Measurements from ENCODE around the gene CHRNA3. TPM values are rescaled to one million over a fixed set of nuclear protein-coding genes. Genes with fewer than 3 reads are reported as not detected.
"Not testable (repeated sequence)": the region's sequence is repeated elsewhere in the genome, so short reads cannot be mapped to it uniquely, and the experiment has no call there.

The CHRNA3 gene
- total RNA-seq, 4 donors from 2014 or later: 1.3 TPM; not detected in 2

DNA sequence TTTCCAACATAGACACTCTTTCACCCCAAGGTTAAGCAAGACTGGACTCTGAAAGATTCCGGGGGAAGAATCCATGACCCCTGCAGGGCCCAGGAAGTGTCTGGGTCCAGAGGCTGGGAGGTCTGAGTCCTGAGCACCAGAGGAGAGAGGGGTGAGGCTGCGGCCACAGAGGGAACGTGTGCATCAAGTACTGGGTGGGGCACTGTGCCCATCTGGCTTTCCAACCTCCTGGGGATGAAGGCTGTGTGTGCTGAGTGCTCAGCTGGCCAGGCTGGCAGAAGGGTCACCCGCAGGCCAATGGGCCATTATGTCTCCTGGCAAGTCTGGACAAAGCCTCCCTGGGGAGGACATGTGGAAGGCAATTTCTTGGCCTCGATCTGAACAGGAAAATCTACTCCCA is 3.3 kb downstream of the CHRNA3 start:
- Histone ChIP-seq H3K4me3 (no peak overlapping the region), H3K9me3 (no peaks in the 10 kb centered on the region), H3K4me1 (peaks cover 0 to 4% of the 10 kb centered on the region in 2 donors), H3K27ac (no peak overlapping the region), H3K27me3 (peaks cover 5 to 15% of the 10 kb centered on the region in 2 donors), H3K36me3 (no peaks in the 10 kb centered on the region)
- no peak for DNase-seq
- no peak for TF ChIP-seq POLR2A (IDR thresholded peaks at IDR 0.05)
- TF ChIP-seq, protein P1, sequence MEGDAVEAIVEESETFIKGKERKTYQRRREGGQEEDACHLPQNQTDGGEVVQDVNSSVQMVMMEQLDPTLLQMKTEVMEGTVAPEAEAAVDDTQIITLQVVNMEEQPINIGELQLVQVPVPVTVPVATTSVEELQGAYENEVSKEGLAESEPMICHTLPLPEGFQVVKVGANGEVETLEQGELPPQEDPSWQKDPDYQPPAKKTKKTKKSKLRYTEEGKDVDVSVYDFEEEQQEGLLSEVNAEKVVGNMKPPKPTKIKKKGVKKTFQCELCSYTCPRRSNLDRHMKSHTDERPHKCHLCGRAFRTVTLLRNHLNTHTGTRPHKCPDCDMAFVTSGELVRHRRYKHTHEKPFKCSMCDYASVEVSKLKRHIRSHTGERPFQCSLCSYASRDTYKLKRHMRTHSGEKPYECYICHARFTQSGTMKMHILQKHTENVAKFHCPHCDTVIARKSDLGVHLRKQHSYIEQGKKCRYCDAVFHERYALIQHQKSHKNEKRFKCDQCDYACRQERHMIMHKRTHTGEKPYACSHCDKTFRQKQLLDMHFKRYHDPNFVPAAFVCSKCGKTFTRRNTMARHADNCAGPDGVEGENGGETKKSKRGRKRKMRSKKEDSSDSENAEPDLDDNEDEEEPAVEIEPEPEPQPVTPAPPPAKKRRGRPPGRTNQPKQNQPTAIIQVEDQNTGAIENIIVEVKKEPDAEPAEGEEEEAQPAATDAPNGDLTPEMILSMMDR (IDR thresholded peaks at IDR 0.05): no peak
- intact Hi-C loops (cut with DNase I; ENCODE audit: low total_unique reads): loop anchor here (5.0 kb wide), 1 partner anchor 90 kb away; no protein-coding TSS in a partner anchor

DNA sequence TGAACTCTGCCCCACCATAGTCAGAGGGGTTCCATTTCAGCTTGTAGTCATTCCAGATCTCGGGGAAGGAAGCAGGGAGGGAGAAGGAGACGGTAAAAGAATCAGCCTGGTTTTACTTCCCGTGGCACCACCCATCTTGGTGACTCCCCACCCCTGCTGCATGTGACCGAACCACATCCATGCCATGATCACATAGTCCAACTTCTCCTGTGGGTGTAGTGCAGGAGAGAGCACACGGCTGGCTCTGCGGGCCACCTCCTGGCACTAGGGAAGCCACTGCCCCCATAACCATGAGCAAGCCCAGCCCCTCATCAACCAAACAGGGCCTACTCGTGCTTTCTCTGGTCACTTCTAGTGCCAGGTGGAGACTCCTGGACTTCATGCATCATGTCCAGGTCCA is 3.7 kb downstream of the CHRNA3 start:
- Histone ChIP-seq H3K9me3 (no peaks in the 10 kb centered on the region), H3K27ac (no peak overlapping the region), H3K4me3 (no peak overlapping the region), H3K4me1 (peaks cover 0 to 4% of the 10 kb centered on the region in 2 donors), H3K27me3 (peaks cover 5 to 15% of the 10 kb centered on the region in 2 donors), H3K36me3 (no peaks in the 10 kb centered on the region)
- TF ChIP-seq, protein P1 (IDR thresholded peaks at IDR 0.05): no peak
- no peak for TF ChIP-seq POLR2A (IDR thresholded peaks at IDR 0.05)
- intact Hi-C loops (cut with DNase I; ENCODE audit: low total_unique reads): loop anchor here (5.0 kb wide), 1 partner anchor 90 kb away; no protein-coding TSS in a partner anchor
- DNase-seq: no peak

DNA sequence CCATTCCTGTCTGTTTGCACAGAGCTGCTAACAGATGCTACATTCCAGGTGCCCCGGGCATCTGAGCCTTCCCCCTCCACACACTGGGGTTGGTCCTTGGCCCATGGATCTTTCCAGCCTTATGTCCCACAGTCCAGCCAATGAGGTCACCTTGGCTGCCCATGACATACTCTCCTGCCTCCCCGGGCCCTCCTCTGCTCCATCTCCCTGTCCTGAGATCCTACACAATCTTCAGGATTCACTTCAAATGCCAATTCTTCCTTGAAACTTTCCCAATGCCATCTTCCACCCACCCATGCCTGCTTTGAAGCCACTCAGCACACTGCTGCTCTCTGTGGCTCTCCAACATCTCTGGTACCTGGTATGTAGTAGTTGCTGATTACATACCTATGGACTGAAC is 4.3 kb downstream of the CHRNA3 start:
- TF ChIP-seq POLR2A (IDR thresholded peaks at IDR 0.05): no peak
- TF ChIP-seq, protein P1 (IDR thresholded peaks at IDR 0.05): no peak
- intact Hi-C loops (cut with DNase I; ENCODE audit: low total_unique reads): loop anchor here (5.0 kb wide), 1 partner anchor 91 kb away; no protein-coding TSS in a partner anchor
- no peak for DNase-seq
- peaks cover 0 to 4% of the 10 kb centered on the region in 2 donors for H3K4me1 ChIP-seq
- peaks cover 5 to 15% of the 10 kb centered on the region in 2 donors for H3K27me3 ChIP-seq
- H3K4me3 ChIP-seq: no peak overlapping the region
- no peak overlapping the region for H3K27ac ChIP-seq
- no peaks in the 10 kb centered on the region for H3K9me3 ChIP-seq
- H3K36me3 ChIP-seq: no peaks in the 10 kb centered on the region

DNA sequence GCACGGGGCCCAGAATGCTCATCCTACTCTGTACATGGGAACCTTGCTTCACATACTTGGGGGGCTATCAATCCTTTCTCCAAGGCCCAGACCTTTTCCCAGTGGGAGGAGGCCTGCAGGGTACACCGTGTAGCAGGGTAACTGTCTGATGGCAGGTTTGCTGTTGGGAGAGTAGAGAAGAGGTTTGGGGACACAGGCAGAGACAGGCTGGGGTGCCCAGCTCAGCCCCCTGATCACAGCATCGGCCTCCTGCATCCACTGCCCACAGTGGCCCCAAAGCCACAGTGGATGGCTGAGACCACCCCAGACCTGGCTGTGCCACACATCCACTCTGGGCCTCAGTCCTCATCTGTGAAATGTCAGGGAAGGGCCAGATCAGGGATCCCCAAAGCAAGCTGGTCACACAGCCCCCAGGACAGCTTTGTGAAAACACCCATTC is 5.6 kb downstream of the CHRNA3 start:
- DNase-seq: no peak
- no peaks in the 10 kb centered on the region for H3K36me3 ChIP-seq
- intact Hi-C loops (cut with DNase I; ENCODE audit: low total_unique reads): loop anchor here (5.0 kb wide), 1 partner anchor 92 kb away; no protein-coding TSS in a partner anchor

DNA sequence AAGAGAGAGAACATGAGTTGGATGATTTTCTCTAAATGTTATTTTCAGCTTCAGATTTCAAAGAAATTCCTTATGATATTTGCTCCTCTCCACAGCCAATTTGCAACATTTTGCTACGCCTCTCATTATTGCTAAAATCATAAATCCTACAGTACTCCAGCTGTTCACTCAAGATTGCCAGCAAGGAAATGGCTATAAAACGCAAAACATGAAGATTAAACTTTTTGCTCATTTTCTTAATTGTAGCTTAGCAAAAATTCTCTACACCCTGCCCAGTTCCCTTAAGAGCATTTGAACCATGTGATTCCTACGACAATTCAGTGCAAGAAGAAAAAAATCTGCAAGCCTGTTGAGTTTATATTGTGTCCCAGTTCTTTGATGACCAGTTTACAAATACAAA is 6.8 kb downstream of the CHRNA3 start:
- H3K27ac ChIP-seq: no peak overlapping the region
- no peaks in the 10 kb centered on the region for H3K27me3 ChIP-seq
- H3K9me3 ChIP-seq: no peaks in the 10 kb centered on the region
- peaks cover 0 to 4% of the 10 kb centered on the region in 2 donors for H3K4me1 ChIP-seq
- no peak for TF ChIP-seq POLR2A (IDR thresholded peaks at IDR 0.05)
- TF ChIP-seq, protein P1 (IDR thresholded peaks at IDR 0.05): no peak
- no peak for DNase-seq
- no peaks in the 10 kb centered on the region for H3K36me3 ChIP-seq
- no peak overlapping the region for H3K4me3 ChIP-seq
- intact Hi-C loops (cut with DNase I; ENCODE audit: low total_unique reads): no loop called here

More for the DNA sequence above, 5.6 kb downstream of the CHRNA3 start:
- Histone ChIP-seq H3K27me3 (peaks cover 0 to 6% of the 10 kb centered on the region in 2 donors), H3K9me3 (no peaks in the 10 kb centered on the region), H3K4me1 (peaks cover 0 to 4% of the 10 kb centered on the region in 2 donors), H3K4me3 (no peak overlapping the region), H3K27ac (no peak overlapping the region)
- TF ChIP-seq, protein P1 (IDR thresholded peaks at IDR 0.05): no peak
- TF ChIP-seq POLR2A (IDR thresholded peaks at IDR 0.05): no peak

DNA sequence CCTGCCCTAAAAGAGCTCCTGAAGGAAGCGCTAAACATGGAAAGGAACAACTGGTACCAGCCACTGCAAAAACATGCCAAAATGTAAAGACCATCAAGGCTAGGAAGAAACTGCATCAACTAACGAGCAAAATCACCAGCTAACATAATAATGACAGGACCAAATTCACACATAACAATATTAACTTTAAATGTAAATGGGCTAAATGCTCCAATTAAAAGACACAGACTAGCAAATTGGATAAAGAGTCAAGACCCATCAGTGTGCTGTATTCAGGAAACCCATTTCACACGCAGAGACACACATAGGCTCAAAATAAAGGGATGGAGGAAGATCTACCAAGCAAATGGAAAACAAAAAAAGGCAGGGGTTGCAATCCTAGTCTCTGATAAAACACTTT is 11.2 kb downstream of the CHRNA3 start:
- H3K4me1 ChIP-seq; H3K27ac ChIP-seq; H3K4me3 ChIP-seq; H3K36me3 ChIP-seq; DNase-seq; H3K9me3 ChIP-seq; H3K27me3 ChIP-seq; intact Hi-C loops (cut with DNase I; ENCODE audit: low total_unique reads): not testable (repeated sequence)
